BE2C (cell line): Measurements from ENCODE around the gene CNTRL.

Source experiments
- DNase-seq: peaks from one replicate; pipeline ENCODE4 v3.0.0-alpha.2; 2020
- H3K27me3 ChIP-seq: fragments of 250-450 bp; sonication (Bioruptor Pico); 2 replicates; pipeline ENCODE4 v1.5.1; 2020; ENCODE audit warnings: mild to moderate bottlenecking
- H3K36me3 ChIP-seq: fragments of 250-450 bp; sonication (Bioruptor Pico); 2 replicates; pipeline ENCODE4 v1.5.1; 2020; ENCODE audit warnings: mild to moderate bottlenecking
- H3K4me1 ChIP-seq: fragments of 250-450 bp; sonication (Bioruptor Pico); 2 replicates; pipeline ENCODE4 v1.5.1; 2020
- H3K4me3 ChIP-seq: 2 replicates; pipeline ENCODE4 v1.5.1; 2011; ENCODE audit warnings: low read depth, low read length
- H3K9me3 ChIP-seq: fragments of 250-450 bp; sonication (Bioruptor Pico); 2 replicates; pipeline ENCODE4 v1.5.1; 2020
- TF ChIP-seq, protein P1 (sequence below): IDR thresholded peaks from 2 replicates; pipeline ENCODE4 v1.5.1; 2012; ENCODE audit warnings: mild to moderate bottlenecking, low read depth, low read length

CNTRL gene

DNA sequence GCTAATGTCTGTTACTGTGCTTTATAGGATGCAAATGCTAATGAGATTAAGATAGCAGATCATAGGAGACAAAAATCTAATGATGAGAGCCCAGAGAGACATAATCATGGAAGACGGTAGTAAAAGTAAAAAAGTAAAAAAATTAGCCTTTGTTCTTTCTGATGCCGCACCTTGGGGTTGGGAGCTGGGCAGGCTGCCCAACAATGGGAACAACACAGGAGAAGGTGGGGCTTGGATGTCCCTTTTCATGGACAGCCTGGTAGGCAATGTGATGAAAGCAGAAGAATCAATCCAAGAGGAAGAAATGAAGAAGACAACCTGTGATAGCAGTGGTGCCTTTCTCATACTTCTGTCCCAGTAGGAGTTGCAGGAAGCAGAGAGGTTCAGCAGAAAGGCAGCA, 69.7 kb downstream of the CNTRL start:
- TF ChIP-seq, protein P1, sequence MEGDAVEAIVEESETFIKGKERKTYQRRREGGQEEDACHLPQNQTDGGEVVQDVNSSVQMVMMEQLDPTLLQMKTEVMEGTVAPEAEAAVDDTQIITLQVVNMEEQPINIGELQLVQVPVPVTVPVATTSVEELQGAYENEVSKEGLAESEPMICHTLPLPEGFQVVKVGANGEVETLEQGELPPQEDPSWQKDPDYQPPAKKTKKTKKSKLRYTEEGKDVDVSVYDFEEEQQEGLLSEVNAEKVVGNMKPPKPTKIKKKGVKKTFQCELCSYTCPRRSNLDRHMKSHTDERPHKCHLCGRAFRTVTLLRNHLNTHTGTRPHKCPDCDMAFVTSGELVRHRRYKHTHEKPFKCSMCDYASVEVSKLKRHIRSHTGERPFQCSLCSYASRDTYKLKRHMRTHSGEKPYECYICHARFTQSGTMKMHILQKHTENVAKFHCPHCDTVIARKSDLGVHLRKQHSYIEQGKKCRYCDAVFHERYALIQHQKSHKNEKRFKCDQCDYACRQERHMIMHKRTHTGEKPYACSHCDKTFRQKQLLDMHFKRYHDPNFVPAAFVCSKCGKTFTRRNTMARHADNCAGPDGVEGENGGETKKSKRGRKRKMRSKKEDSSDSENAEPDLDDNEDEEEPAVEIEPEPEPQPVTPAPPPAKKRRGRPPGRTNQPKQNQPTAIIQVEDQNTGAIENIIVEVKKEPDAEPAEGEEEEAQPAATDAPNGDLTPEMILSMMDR: no peak
- Histone ChIP-seq H3K27me3 (no peaks in the 10 kb centered on the region), H3K9me3 (no peaks in the 10 kb centered on the region), H3K4me1 (no peaks in the 10 kb centered on the region), H3K36me3 (peaks cover 49% of the 10 kb centered on the region), H3K4me3 (no peak overlapping the region)
- DNase-seq: no peak

DNA sequence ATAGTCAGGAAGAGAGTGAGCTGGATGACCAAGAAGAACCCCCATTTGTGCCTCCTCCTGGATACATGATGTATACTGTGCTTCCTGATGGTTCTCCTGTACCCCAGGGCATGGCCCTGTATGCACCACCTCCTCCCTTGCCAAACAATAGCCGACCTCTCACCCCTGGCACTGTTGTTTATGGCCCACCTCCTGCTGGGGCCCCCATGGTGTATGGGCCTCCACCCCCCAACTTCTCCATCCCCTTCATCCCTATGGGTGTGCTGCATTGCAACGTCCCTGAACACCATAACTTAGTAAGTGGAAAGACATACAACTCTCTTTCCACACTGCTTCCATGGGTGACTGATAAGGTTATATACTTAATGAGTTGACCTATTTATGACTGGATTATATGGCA, 75.4 kb downstream of the CNTRL start:
- TF ChIP-seq, protein P1: no peak
- Histone ChIP-seq H3K4me1 (no peaks in the 10 kb centered on the region), H3K9me3 (no peaks in the 10 kb centered on the region), H3K36me3 (peaks cover 38% of the 10 kb centered on the region), H3K4me3 (no peak overlapping the region), H3K27me3 (no peaks in the 10 kb centered on the region)
- DNase-seq: no peak

DNA sequence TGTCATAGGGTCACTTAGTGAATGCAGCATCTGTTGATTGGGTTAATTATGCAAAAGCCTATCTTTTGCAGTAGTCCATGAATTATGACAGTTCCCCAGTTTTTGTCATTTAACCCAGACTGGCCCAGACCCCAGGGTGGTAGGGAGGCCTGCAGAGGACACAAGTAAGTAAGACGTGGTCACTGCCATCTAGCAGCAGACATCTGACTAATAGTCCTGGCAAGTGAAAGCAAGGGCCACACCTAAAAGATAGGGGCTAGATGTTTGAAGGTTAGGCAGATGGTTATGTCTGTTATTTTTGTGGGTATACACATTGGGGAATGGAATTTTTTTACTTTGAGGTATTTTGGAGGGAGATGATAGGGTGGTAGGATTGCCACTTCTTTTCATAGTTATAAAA, 78.9 kb downstream of the CNTRL start:
- no peaks in the 10 kb centered on the region for H3K27me3 ChIP-seq
- TF ChIP-seq, protein P1: no peak
- H3K4me1 ChIP-seq: no peaks in the 10 kb centered on the region
- no peak overlapping the region for H3K4me3 ChIP-seq
- no peak for DNase-seq
- H3K9me3 ChIP-seq: no peaks in the 10 kb centered on the region
- peaks cover 42% of the 10 kb centered on the region for H3K36me3 ChIP-seq

DNA sequence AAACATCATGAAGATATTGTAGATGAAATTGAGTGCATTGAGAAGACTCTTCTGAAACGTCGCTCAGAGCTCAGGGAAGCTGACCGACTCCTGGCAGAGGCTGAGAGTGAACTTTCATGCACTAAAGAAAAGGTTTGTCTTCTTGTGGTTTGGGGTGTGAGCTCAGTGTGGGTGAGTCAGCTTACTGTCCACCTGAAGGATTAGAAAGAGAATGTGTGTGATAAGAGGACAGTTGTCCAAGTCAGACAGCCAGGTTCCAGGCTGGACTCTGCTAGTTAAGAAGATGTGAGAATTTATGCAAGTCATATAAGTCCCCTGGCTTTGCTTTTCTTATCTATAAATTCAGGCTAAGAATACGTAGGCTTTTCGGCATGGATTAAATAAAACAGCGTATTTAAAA, 80.0 kb downstream of the CNTRL start:
- Histone ChIP-seq H3K4me1 (no peaks in the 10 kb centered on the region), H3K27me3 (no peaks in the 10 kb centered on the region), H3K36me3 (peaks cover 42% of the 10 kb centered on the region), H3K4me3 (no peak overlapping the region), H3K9me3 (no peaks in the 10 kb centered on the region)
- no peak for DNase-seq
- TF ChIP-seq, protein P1: no peak

DNA sequence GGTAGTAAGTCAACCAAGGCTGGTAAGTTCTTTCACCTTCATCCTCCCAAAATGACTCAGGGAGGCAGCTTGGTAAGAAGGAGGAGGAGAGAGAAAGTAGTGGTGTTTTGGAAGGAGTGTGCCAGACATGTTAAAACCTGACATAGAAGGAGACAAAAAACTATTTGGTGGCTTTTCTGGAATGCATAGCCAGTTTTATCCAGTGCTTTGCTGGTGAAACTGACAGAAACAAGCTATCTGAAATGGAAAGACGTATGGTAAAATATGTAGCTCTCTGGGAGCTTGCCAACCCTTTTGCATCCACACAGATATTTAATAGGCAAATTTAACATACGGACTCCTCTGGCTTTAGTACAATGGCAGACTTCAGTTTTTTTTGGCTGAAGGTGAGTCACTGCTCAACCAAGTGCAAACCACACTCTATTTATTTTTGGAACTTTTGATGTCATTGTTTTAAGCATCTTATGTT, 81.5 kb downstream of the CNTRL start:
- no peaks in the 10 kb centered on the region for H3K4me1 ChIP-seq
- H3K9me3 ChIP-seq: no peaks in the 10 kb centered on the region
- peaks cover 48% of the 10 kb centered on the region for H3K36me3 ChIP-seq
- DNase-seq: no peak
- TF ChIP-seq, protein P1: no peak
- no peaks in the 10 kb centered on the region for H3K27me3 ChIP-seq
- H3K4me3 ChIP-seq: no peak overlapping the region

DNA sequence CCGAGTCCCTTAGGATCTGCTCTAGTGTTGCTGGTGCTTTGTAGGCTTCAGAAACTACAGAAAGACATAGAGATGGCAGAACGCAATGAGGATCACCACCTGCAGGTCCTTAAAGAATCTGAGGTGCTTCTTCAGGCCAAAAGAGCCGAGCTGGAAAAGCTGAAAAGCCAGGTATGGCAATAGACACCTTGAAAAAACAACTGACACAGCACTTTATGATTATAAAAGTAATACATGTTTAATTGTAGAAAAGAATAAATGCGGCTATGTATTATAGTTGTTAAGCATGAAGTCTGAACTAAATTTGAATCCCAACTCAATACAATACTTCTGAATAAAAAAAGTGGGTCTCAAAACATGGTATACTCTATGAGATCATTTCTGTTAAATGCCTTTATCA, 83.2 kb downstream of the CNTRL start:
- Histone ChIP-seq H3K36me3 (peaks cover 52% of the 10 kb centered on the region), H3K4me1 (no peaks in the 10 kb centered on the region), H3K27me3 (no peaks in the 10 kb centered on the region), H3K4me3 (no peak overlapping the region), H3K9me3 (no peaks in the 10 kb centered on the region)
- no peak for DNase-seq
- TF ChIP-seq, protein P1: no peak
